ENCODE measurements around the gene UCHL1. TPM values are rescaled to one million over a fixed set of nuclear protein-coding genes. Genes with fewer than 3 reads are reported as not detected.

Gene UCHL1
- total RNA-seq, 1 experiment from 2014 or later: 2,581 TPM

DNA sequence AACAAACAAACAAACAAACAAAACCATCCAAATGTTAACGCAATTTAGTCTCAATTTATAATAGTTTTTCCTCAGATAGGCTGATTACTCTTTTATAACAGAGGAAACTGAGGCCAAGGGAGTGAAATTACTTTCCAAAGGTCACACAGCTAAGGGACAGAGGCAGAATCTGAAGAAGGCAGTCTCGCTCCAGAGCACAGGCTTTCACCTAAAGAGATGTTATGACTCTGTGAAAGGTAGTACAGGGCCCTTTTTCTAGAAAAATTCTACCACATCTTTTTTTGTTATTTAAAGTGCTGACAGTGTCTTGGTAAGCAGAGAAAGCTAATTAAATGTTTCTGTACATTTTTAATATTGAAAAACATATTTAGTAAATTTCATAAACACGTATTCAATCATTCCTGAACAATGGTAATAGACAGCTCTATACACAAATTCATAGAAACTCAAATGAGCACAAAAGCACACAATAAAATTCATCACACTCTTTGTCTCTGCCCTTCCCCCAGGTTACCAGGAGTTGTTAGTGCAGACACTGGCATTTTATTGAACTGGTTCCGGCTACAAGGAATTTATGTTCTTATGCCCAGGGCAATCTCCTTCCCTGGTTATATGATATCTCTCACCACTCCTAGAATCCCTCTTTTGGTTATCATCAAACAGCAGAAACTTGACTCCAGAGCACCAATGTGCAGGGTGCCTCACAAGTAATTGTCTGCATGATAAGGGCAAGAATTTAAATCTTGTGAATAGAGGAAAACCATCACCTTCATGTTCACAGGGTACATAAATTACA, 34.7 kb upstream of the UCHL1 start:
- no peak for DNase-seq (ENCODE audit: low read depth)
- in situ Hi-C loops (cut with HindIII; ENCODE audit: low pct_unique_long_range_greater_than_20kb, low sequenced_read_pairs): loop anchor here (25.0 kb wide), 1 partner anchor 260 kb away; no protein-coding TSS in a partner anchor

DNA sequence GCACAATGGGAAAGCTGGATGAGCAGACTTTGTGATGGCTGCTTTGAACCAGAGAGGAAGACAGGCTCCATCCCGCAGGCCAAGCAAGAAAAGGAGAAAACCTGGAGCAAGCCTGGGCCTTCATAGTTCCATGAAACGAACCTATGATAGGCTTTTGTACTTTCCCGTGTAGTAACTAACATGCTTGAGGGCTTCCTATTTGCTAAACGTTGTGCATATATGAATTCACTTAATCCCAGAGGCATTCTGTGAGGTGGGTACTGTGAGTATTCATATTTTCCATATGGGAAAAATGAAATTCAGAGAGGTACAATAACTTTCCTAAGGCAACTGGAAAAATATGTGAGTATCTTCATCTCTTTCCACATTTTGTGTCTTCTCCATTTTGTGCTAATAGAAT, 28.8 kb upstream of the UCHL1 start:
- in situ Hi-C loops (cut with HindIII; ENCODE audit: low pct_unique_long_range_greater_than_20kb, low sequenced_read_pairs): no loop called here
- no peak for DNase-seq (ENCODE audit: low read depth)

DNA sequence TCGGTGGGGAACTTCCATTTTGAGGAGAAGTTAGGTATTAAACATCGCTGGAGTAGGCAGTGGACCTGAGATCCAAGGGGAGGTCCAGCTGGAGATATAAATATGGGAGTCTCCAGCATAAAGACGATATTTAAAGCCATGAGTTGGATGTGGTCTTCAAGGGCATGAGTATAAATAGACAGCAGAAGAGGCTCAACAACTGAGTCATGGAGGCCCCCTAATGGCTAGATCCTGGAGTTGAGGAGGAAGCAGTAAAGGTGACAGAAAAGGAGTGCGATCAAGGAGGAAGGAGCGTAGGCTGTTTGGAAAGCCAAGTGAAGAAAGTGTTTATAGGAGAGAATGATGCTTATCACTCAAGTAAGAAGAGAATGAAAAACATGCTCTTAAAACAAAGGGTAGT, 24.3 kb upstream of the UCHL1 start:
- in situ Hi-C loops (cut with HindIII; ENCODE audit: low pct_unique_long_range_greater_than_20kb, low sequenced_read_pairs): no loop called here
- no peak for DNase-seq (ENCODE audit: low read depth)

DNA sequence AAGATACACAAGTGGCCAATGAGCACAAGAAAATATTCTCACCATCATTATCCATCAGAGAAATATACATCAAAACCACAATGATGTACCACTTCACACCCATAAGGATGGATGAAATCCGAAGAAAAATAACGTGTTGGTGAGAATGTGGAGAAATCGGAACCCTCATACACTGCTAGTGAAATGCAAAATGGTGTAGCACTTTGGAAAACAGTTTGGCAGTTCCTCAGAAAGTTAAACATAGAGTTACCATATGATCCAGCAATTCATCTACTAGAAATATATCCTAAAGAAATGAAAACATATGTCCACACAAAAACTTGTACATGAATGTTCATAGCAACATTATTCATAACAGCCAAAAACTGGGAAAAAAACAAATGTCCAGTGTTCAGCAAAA, 23.9 kb upstream of the UCHL1 start:
- in situ Hi-C loops (cut with HindIII; ENCODE audit: low pct_unique_long_range_greater_than_20kb, low sequenced_read_pairs): no loop called here
- DNase-seq (ENCODE audit: low read depth): no peak

DNA sequence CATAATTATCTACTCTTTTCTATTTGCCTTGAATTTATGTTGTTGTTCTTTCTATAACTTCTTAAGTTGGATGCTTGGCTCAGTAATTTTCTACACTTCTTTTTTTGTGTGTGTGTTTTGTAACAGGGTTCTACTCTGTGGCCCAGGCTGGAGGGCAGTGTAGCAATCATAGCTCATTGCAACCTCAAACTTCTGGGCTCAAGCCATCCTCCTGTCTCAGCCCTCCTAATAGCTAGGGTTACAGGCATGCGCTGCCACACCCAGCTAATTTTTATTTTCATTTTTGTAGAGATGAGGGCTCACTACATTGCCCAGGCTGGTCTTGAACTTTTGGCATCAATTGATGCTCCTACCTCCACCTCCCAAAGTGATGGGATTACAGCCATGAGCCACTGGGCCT, 20.7 kb upstream of the UCHL1 start:
- in situ Hi-C loops (cut with HindIII; ENCODE audit: low pct_unique_long_range_greater_than_20kb, low sequenced_read_pairs): no loop called here
- no peak for DNase-seq (ENCODE audit: low read depth)

DNA sequence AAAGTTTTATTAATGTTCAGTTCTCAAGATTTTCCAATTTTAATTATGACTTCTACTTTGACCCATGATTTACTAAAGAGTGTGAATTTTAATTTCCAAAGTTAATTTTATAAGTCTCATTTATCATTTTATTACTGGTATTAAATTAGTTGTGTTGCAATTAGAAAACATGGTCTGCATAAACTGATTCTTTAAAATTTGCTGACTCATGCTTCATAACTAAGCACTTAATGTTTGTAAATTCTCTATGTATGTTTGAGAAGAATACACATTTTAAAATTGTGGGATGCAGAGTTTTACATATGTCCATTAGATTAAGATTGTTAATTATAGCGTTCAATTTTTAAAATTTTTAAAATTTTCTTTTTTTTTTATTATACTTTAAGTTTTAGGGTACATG, 20.2 kb upstream of the UCHL1 start:
- no peak for DNase-seq (ENCODE audit: low read depth)

DNA sequence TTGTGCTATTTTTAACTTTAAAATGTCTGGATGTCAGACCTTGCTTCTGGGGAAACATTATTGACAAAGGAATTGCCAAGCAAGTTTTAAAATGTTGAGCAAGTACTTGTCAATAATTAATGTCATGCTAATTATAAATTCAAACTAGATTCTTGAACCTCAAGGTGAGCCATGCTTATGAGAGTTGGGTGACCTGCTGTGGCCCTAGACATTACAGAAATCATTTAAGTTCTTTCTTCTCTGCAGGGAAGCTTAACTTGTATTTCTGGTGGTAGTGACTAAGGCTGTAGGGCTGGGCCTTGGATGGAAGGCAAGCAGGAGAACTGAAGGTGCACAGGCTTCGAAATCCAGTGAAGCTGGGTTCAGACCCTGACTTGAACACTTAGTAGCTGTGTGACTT, 14.8 kb upstream of the UCHL1 start:
- in situ Hi-C loops (cut with HindIII; ENCODE audit: low pct_unique_long_range_greater_than_20kb, low sequenced_read_pairs): no loop called here

More for the DNA sequence above, 20.2 kb upstream of the UCHL1 start:
- in situ Hi-C loops (cut with HindIII; ENCODE audit: low pct_unique_long_range_greater_than_20kb, low sequenced_read_pairs): no loop called here

DNA sequence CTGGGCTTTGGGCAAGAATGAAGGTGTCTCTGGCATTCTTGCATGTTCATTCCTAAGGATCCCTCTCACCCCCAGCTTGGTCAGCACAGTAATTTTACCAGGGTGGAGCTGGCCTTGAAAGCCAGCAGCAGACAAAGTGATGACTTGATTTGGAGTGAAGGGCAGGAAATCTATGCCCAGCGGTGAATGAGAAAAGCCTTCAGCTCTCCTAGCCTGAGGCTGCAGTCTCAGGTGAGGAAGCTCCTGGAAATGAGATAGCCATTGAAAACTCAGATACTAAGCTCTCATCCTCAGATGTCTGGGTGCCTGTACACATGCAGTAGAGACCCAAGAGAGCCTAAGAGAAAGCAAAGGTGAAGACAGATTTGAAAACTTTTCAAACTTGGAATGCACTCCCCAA, 10.7 kb upstream of the UCHL1 start:
- in situ Hi-C loops (cut with HindIII; ENCODE audit: low pct_unique_long_range_greater_than_20kb, low sequenced_read_pairs): no loop called here
- no peak for DNase-seq (ENCODE audit: low read depth)

More for the DNA sequence above, 14.8 kb upstream of the UCHL1 start:
- DNase-seq (ENCODE audit: low read depth): no peak

DNA sequence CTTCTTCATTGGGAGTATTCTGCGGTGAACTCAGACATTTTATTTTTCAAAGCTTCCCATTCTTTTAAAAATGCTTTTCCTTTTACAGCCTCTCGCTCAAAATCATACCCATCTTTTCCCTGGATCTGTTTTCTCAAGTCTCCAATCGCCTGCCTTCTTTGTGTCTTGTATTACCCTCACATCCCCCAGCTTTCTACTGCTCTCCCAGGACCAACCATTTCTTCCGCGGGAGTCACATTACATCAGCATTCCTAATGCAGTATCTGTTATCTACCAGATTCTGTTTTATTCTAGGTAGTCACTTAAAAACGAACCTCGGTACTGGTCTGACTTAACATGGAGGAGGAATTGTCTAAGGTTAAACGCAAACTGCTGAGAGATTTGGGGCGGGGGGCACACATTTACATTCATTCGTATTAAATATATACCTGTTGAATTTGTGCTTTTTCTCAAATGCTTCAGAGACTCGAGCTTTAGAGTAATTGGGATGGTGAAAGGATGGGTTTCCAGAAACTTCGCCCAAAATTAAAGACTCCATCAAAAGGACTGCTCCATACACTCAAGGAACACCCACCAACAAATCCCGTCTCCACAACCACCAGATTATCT, 493 bp upstream of the UCHL1 start:
- in situ Hi-C loops (cut with HindIII; ENCODE audit: low pct_unique_long_range_greater_than_20kb, low sequenced_read_pairs): no loop called here
- DNase-seq (ENCODE audit: low read depth): no peak

DNA sequence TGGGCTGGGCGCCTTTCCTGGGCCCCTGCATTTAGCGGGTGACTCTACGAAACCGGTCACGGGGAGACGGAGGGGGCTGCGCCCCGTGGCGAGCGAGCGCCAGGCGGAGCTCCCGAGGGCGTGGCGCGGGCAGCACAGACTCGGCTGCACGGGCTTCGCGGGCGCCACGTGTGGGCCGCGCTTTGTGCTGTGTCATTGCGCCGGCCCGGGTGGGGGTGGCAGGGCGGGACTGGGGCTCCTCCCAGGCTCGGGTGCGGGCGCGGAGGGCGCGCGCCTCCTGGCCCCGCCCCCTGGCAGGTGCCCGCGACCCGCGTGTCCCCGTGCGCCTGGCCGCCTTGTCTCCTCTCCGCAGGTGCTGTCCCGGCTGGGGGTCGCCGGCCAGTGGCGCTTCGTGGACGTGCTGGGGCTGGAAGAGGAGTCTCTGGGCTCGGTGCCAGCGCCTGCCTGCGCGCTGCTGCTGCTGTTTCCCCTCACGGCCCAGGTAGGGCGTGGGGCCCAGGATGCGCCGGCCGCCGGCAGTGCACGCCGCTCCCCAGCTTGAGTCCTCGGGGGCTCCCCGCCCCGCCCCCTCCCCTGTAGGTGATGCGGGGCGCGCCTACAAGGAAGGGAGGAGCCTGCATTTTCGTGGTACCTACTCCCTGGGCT, 651 bp downstream of the UCHL1 start:
- in situ Hi-C loops (cut with HindIII; ENCODE audit: low pct_unique_long_range_greater_than_20kb, low sequenced_read_pairs): no loop called here
- DNase-seq (ENCODE audit: low read depth): peak; percentile 85

DNA sequence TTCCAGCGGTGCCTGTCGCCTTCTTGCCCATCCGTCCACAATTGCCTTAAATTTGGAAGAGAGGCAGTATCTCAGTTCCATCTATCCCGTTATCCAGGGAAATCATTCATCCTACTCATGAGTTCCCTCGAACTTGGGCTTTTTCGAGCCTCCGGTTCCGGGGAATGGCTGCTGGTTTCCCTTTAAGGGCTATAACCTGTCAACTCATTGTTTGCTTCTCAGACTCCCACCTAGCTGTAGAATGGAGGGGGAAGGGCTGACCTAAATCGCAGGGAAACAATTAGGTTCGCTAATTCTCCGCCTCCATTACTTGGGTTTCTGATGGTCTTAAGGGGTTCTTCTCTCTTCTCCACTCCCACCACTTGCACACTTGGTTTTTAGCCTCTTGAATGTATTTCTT, 1.2 kb downstream of the UCHL1 start:
- DNase-seq (ENCODE audit: low read depth): peak; percentile 51
- in situ Hi-C loops (cut with HindIII; ENCODE audit: low pct_unique_long_range_greater_than_20kb, low sequenced_read_pairs): no loop called here

DNA sequence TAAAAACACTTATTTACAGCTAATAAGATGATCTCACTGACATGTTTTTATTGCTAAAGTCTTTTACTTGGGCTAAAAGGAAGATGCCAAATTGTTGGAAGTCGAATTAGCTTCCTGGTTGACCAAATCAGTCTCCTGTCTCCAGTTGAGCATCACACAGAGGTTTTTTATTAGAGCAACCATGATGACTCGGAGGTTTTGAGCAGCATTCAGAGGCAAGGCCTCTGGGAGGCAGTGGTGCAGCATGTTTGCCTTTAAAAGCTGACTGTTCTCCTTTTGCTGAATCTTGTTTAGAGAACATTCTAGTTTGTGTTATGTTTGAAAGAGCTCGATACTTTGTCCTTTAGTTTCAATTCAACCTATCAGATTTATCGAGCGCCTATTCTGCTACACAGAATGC, 2.1 kb downstream of the UCHL1 start:
- peak; percentile 74 for DNase-seq (ENCODE audit: low read depth)
- in situ Hi-C loops (cut with HindIII; ENCODE audit: low pct_unique_long_range_greater_than_20kb, low sequenced_read_pairs): no loop called here

DNA sequence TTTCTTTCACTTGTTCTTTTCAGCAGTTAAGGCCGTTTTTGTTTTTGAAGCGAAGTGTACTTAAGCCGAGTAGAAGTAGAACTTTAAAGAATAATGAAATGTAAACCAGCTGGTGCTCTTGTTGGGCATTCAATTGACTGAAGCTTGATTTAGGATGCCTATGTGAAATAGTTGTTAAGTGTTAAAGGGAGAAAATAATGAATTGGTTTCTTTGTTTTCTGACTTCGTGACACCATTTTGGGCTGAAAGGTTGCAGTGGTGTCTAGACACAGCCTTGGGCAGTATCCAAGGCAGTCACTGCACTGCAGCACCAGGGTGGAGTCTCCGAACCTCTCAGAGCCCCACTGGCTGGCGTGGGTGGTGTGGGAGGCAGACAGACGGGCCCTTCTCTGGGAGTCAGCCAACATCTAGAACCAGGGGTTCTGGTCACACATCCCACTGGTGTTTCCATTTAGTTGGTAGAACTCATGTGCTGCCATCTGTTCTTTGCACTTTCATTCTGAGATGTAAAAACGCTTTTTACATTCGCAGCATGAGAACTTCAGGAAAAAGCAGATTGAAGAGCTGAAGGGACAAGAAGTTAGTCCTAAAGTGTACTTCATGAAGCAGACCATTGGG, 3.5 kb downstream of the UCHL1 start:
- in situ Hi-C loops (cut with HindIII; ENCODE audit: low pct_unique_long_range_greater_than_20kb, low sequenced_read_pairs): no loop called here
- no peak for DNase-seq (ENCODE audit: low read depth)

DNA sequence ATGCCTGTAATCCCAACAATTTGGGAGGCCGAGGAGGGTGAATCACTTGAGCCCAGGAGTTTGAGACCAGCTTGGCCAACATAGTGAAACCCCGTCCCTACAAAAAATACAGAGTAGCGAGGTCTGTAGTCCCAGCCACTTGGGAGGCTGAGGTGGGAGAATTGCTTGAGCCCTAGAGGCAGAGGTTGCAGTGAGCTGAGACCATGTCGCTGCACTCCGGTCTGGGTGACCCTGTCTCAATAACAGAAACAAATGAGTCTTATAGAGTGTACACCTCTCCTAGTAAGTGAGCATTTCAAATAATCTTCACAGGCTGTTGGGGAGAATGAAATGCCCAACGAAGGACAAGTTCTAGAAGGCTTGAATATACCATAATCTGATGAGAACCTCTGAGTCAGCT, 5.5 kb downstream of the UCHL1 start:
- in situ Hi-C loops (cut with HindIII; ENCODE audit: low pct_unique_long_range_greater_than_20kb, low sequenced_read_pairs): no loop called here
- DNase-seq (ENCODE audit: low read depth): no peak

DNA sequence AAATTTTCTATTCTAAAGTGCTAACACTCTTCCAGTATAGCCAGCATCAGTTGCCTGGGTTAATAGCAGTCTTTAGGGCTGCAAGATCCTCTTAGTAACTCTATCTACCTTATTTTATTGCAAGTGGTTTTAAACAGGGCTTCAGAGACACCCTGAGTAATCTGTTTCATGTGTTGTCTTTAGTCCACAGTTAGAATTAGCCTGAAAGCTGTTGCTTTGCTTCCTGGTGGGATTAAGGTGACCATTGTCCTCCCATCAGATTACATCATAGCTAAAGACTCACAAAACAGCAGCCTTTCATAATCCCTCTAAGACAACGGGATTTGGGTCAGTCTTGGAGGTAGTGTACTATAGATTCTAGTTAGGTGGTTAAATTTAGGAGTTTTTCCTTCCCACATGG, 7.5 kb downstream of the UCHL1 start:
- no peak for DNase-seq (ENCODE audit: low read depth)
- in situ Hi-C loops (cut with HindIII; ENCODE audit: low pct_unique_long_range_greater_than_20kb, low sequenced_read_pairs): no loop called here

DNA sequence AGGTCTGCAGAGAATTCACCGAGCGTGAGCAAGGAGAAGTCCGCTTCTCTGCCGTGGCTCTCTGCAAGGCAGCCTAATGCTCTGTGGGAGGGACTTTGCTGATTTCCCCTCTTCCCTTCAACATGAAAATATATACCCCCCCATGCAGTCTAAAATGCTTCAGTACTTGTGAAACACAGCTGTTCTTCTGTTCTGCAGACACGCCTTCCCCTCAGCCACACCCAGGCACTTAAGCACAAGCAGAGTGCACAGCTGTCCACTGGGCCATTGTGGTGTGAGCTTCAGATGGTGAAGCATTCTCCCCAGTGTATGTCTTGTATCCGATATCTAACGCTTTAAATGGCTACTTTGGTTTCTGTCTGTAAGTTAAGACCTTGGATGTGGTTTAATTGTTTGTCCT, 11.3 kb downstream of the UCHL1 start:
- DNase-seq (ENCODE audit: low read depth): no peak
- in situ Hi-C loops (cut with HindIII; ENCODE audit: low pct_unique_long_range_greater_than_20kb, low sequenced_read_pairs): no loop called here

DNA sequence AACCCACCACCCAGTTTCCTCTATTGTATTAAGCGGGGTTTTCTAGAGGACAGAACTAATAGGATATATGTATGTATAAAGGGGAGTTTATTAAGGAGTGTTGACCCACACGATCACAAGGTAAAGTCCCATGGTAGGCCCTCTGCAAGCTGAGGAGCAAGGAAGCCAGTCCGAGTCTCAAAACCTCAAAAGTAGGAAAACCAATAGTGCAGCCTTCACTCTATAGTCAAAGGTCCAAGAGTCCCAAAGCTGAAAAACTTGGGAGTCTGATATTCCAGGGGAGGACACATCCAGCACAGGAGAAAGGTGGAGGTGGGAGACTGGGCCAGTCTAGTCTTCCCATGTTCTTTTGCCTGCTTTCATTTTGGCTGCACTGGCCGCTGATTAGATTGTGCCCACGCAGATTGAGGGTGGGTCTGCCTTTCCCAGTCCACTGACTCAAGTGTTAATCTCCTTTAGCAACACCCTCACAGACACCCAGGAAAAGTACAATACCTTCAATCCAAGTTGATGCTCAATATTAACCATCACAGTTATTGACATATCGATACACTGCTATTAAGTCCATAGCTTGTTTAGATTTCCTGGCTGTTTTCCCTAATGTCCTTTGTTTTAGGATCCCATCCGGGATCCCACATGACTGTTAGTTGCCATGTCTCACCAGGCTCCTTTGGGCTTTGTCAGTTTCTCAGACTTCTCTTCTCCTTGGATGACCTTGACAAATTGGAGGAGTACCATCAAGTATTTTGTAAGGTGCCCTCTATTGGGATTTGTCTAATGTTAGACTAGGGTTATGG, 12.2 kb downstream of the UCHL1 start:
- in situ Hi-C loops (cut with HindIII; ENCODE audit: low pct_unique_long_range_greater_than_20kb, low sequenced_read_pairs): no loop called here
- no peak for DNase-seq (ENCODE audit: low read depth)

DNA sequence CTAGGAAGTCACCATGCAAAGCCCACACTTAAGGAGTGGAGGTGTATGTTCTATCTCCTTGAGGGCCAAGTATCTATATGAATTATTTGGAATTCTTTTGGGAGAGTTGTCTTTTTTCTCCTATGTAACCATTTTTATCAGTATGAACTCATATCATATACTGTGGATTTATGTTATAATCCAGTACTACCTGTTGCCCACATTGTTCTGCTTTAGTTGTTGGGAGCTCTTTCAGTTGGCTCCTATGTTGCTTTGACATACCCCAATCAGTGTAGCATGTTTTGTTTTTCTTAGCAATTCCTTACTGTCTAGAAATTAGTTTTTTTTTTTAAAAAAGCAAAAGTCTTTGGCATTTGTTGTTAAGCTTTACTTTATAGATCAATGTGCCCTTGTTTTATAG, 13.0 kb downstream of the UCHL1 start:
- in situ Hi-C loops (cut with HindIII; ENCODE audit: low pct_unique_long_range_greater_than_20kb, low sequenced_read_pairs): no loop called here

More for the DNA sequence above, 13.0 kb downstream of the UCHL1 start:
- DNase-seq (ENCODE audit: low read depth): no peak
